Ishikawa (cell line): ENCODE results near the gene ANLN.

ENCODE experiments used
- CREB1 ChIP-seq: IDR thresholded peaks from 2 replicates; pipeline ENCODE4 v1.6.1; 2012; ENCODE audit warnings: low read depth
- EGR1 ChIP-seq: IDR thresholded peaks from 2 replicates; pipeline ENCODE4 v1.6.1; 2012
- EP300 ChIP-seq: IDR thresholded peaks from 2 replicates; pipeline ENCODE4 v1.6.1; 2012; ENCODE audit warnings: borderline replicate concordance
- FOXM1 ChIP-seq: IDR thresholded peaks from 2 replicates; pipeline ENCODE4 v1.6.1; 2012; ENCODE audit warnings: low read depth, borderline replicate concordance
- RAD21 ChIP-seq: IDR thresholded peaks from 2 replicates; pipeline ENCODE4 v1.6.1; 2012; ENCODE audit warnings: low read depth
- REST ChIP-seq: IDR thresholded peaks from 2 replicates; pipeline ENCODE4 v1.6.1; 2012; ENCODE audit warnings: low read depth, mild to moderate bottlenecking
- TAF1 ChIP-seq: IDR thresholded peaks from 2 replicates; pipeline ENCODE4 v1.6.1; 2012; ENCODE audit warnings: low read depth, mild to moderate bottlenecking
- TEAD4 ChIP-seq: IDR thresholded peaks from 2 replicates; pipeline ENCODE4 v1.6.1; 2012
- TF ChIP-seq, protein P1 (sequence below): IDR thresholded peaks from 2 replicates; pipeline ENCODE4 v1.6.1; 2012

DNA sequence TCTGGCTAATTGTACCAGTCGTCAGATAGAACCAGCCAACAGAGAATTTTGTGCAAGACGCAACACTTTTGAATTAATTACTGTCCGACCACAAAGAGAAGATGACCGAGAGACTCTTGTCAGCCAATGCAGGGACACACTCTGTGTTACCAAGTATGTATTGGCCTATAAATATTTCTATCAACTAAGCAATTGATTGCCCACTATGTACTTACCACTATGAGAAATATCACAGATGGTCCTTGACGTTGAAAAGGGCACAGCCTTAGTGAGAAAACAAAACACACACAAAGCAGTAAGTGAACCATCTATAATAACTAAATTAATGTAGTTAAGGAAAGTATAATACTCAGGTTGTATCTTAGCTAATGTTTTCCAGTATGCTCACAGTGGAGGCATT is 60.0 kb downstream of the ANLN start:
- TF ChIP-seq TAF1 (no peak), REST (no peak), FOXM1 (no peak), EGR1 (no peak), EP300 (no peak), TEAD4 (no peak), CREB1 (no peak), RAD21 (no peak)
- TF ChIP-seq, protein P1, sequence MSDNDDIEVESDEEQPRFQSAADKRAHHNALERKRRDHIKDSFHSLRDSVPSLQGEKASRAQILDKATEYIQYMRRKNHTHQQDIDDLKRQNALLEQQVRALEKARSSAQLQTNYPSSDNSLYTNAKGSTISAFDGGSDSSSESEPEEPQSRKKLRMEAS, result no peak
